Ramos (cell line): ENCODE measurements around the gene NADK.

Experiments
- in situ Hi-C: fragments of 300-500 bp; cut with MboI; formaldehyde crosslinking; loops from one replicate; pipeline ENCODE4 v1.14.3; 2022; ENCODE audit warnings: low sequenced_read_pairs; ENCODE audit not compliant: unreplicated experiment

The NADK gene, protein sequence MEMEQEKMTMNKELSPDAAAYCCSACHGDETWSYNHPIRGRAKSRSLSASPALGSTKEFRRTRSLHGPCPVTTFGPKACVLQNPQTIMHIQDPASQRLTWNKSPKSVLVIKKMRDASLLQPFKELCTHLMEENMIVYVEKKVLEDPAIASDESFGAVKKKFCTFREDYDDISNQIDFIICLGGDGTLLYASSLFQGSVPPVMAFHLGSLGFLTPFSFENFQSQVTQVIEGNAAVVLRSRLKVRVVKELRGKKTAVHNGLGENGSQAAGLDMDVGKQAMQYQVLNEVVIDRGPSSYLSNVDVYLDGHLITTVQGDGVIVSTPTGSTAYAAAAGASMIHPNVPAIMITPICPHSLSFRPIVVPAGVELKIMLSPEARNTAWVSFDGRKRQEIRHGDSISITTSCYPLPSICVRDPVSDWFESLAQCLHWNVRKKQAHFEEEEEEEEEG

DNA sequence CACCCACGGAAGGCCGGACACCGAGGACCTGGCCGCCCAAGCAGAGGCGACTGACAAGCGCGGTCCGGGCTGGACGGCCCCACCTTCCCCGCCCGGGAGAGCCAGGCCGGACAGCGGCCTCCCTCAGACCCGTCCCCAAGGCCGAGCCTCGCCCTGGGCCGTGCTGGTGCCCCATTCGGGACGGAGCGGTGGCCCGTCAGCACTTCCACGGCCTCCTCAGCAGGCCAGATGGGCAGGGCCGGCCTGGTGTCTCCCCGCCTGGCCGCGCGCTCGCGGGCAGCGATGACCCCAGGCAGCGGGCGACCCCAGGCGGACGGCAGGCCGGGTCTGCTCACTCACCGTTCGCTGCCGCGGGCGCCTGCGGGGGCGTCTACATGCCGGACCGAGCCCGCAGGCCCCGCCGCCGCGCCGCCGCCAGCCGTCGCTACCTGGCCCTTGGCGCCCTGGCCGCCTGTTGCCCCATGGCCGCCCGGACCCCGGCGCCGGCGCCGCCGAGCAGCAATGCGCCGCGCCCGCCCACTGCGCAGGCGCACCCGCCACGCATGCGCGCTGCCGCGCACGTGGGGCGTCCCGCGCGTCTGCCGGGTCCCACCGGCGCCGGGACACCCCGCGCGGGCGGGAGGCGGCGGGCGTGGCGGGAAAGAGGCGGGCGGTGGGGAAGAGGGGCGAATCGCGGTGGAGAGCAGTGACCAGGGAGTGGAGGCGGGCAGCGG, at the start of gene NADK:
TSS of gene NADK (minus strand) at position 521 of the 713 bp plus-strand sequence. CDS start 13,064 bp downstream, outside the sequence.
- in situ Hi-C loops: no loop called here

DNA sequence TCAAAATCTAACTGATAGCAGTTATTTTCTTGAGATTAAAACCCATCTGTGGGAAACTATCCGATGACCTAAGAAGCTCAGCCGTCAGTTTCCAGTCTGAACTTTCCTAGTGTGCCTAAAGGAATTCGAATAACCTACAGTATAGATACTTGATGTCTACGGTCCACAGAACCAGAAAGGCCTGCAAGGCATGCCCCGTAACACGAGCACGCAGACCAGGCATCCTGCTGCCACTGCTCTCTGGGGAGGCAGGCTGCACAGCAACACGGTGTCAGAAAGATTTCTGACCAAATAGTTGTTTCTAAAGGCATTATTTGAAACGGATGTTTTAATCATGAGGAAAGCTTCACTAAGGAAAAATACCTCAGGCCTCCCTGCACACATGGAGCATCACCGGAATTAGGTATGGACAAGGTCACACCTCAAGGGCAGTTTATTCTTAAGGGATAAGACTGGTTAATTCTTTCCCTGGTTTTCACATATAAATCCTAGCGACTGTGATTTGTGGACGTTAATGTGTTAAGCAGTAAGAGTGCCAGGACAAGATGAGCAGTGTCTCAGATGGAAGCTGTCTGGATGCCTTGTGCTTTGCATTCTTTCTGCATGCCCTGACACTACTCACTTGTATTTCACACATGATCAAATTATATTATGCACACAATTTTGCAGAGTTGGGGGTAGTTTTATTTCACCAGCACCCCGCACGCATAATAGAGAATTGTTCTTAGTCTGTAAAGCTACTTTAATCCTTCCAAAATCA, 49.0 kb upstream of the NADK start:
- in situ Hi-C loops: no loop called here

DNA sequence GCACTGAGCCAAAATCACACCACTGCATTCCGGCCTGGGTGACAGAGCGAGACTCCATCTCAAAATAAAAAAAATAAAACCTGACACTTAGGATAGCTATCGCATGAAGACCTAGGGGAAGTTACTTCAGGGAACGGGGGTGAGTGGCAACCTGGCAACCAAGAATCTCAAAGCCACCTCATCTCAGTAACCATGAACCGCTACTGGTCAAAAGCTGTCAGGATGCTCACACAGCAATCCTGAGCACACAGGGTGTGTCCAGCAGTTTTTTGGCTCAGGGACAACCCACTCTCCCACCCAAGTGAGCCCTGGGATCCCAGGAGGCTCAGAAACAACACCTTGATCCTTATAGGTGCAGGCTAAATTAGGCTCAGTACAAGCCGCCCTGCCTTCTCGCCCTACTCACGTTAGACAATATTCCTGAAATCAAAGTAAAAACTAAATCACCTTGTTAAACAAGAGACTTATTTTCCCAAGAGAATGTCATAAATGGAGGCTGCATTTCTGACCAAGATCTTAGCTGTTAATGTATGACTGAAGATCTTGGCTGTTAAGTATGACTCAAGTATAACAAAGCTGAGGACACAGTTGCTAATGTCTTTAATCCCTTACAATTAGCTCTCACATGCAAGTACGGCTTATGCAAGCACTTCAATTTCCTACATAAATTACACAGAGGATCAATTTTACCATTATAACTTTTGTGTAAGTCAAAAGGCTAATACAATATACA, 48.3 kb upstream of the NADK start:
- in situ Hi-C loops: no loop called here

DNA sequence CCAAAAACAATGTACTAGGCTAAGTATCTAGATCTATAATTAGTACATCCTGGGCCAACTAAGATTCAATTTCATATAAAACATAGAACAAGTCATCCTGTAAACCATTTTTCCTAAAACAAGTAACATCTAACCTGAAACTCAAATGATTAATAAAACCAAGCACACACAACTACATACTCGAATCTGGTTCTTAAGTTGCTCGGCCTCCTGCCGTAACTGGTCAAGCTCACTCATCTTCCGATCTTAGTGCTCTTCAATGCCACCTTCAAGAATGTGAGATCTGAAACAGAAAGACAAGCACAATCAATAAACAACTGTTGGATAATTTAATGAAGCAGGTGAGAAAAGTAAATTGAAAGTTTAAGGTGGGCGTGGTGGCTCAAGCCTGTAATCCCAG, 46.9 kb upstream of the NADK start:
- in situ Hi-C loops: no loop called here

DNA sequence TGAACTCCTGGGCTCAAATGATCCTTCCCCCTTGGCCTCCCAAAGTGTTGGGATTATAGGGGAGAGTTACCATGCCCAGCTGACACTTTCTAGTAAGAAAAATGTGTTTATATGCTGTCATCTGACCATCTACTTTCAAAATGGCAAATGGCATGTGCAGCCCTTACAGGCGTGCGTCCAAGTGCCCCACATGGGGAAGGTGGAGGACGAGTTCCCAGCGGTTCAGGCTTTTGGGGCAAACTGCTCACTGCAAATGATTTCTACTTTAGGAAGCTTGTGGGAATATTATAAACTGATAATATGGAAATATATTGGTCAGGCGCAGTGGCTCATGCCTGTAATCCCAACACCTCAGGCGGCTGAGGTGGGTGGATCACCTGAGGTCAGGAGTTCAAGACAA, 41.5 kb upstream of the NADK start:
- in situ Hi-C loops: no loop called here

DNA sequence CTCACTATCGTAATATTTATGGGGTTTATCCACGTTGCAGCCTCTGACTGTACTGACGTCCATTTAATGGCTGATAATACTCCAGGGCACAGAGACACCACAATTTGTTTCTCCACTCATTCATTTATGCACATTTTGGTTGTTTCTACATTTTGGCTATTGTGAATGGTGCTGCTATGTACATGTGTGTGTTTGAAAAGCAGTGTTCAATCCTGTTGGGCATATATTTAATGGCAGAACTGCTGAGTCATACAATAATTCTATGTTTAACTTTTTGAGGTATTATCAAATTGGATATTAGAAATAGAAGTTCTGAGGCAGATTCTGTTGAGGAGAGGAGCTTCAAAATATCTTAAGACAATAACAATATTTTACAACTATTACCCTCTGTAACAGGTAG, 39.0 kb upstream of the NADK start:
- in situ Hi-C loops: no loop called here

DNA sequence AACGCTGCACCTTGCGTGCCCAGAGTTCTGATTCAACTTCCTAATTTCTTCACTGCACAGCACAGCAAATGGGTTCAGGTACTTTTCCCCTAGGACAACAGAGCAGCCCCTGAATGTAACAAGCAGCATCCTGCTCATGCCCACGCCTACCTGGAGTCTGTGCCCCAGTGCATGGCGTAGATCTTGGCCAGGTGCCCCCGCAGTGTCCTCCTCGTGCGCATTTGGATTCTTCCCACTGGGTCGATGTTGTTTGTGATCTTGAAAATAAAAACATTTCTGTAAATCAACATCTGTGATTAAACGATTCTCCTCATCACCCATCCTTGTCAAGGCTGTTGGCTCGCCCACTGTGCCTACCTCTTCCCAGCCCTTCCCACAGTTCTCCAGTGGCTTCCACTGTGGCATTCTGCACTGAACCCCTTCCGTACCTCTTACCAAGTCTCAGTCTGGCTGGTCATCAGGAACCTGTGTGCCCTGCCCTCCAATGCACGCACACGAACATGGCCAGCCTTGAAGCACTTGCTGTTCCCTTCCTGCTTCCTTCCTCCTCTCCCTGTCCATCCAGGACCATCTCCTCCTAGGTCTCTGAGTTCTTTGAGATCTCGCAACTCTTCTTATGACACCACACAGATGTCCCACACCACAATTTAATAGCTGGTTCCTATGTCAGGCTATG, 37.5 kb upstream of the NADK start:
- in situ Hi-C loops: no loop called here

DNA sequence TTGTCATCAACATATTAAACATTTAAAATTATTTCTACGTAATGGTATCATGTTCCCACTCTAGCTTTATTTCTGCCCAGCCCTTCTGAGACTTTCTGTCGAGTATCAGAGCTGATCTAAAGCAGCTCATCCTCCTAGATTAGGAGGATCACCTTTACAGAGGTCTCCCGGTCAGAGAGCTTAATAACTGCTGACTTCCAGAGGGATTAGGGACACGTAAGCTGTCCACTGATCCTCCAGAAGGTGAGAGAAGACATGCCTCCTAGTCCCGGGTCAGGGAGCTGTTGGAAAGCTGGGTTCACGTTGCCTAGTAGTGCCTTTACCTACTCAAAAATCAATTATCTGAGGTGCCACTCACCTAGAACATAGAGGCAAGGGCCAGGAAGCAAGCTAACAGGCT, 31.2 kb upstream of the NADK start:
- in situ Hi-C loops: no loop called here

DNA sequence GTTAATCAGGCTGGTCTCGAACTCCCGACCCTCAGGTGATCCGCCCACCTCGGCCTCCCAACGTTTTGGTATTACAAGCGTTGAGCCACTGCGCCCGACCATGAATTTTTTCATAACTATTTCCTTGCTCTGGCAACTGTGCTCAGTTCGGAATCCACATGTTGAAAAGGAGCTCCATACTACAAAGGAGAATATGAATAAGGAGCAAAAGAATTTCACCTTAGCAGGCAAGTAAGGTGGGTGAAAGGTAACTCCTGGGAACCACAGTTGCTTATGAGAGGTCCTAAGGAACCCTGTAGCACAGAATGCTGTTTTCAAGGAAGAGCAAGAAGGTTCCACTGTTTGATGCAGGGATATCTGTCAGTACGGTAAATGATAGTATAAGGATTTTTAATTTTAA, 29.9 kb upstream of the NADK start:
- in situ Hi-C loops: no loop called here

DNA sequence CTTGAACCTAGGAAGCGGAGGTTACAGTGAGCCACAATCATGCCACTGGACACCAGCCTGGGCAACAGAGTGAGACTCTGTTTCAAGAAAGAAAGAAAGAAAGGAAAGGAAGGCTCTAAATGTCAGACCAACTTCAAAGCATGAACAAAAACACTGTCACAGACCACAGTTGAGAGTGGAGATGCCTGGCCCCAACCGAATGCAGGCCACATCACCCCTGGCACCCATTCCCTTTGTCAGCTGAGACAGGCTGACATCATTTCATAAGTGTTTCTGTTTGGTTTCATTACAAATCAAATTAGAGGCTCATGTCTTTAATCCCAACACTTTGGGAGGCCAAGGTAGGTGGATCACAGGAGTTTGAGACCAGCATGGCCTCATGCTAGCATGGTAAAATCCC, 28.6 kb upstream of the NADK start:
- in situ Hi-C loops: no loop called here

DNA sequence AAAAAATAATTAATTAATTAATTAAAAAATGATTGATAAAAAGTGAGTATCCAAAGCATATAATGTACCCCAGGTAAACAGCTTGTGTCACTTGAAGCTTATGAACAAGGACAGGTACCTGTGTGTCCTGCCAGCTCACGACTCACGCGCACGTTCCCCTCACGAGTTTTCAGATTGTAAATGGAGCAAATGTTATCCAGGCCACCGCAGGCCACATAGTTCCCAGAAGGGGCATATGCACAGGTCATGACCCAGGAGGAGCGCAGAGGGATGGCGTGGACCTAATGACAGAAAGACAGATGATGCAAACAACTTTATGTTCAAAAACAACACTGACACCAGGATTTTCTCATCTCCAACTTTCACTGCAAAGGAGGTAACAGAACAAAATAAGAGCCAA, 26.0 kb upstream of the NADK start:
- in situ Hi-C loops: no loop called here

DNA sequence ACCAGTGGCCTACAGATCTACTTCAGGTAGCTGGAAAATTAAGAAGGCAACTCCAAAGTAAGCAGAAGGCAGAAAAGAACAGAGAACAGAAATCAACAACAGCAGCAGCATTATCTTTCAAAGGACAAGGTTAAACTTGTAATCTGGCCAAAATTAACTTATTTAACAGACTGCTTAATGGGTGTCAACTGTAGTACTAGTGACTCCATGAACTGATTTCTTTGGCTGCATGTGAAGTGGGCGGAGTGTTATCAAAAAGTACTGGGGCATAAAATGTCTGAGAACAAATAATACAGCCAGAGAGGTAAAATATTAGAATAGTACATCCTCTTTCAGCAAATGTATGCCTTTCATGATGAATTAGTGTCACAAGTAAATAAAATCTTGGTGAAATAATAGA, 24.6 kb upstream of the NADK start:
- in situ Hi-C loops: no loop called here

DNA sequence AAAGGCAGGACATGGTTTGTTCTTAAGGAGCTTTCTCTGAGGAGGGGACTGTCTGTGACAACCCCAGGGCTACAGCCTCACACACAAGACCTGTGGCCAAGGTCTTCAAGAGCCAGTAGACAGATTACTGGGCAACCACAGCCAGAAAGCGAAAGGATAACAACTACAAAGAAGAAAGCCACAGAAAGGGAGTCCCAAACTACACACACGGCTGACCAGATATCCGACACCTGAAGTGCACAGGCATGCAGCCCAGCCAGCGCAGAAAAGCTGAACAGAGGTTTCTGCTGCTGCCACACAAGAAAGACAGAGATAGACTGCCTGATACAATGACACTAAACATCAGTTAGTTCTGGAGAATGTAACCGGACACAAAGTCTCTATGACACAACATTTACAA, 21.4 kb upstream of the NADK start:
- in situ Hi-C loops: no loop called here

DNA sequence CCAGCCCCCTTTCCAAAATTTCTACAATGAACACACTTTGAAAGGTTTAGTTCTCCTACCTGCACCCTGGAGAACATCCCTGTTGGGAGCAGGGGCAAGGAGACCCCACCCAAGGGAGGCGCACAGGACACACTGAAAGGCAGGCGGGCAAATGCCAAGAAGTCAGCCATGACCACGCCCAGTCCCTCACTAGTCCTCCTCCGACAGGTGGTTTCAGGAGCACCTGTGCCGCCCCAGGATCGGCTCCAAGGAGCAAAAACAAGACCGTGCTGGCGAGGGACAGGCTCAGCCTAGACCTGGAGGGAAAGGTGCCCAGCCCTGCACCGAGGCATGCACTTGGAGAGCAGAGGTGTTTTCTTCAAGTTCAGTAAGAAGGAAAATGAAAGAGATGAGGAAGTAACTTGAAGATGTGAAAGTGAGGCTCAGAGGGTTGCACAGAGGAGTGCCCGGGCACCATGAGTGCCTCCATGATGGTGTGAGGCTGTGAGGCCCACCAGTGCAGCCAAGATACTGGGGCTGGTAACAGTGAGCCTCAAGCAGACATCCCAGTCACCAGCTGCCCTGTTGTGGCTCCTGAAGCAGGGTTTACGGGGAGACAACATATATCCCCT, 19.6 kb upstream of the NADK start:
- in situ Hi-C loops: no loop called here

DNA sequence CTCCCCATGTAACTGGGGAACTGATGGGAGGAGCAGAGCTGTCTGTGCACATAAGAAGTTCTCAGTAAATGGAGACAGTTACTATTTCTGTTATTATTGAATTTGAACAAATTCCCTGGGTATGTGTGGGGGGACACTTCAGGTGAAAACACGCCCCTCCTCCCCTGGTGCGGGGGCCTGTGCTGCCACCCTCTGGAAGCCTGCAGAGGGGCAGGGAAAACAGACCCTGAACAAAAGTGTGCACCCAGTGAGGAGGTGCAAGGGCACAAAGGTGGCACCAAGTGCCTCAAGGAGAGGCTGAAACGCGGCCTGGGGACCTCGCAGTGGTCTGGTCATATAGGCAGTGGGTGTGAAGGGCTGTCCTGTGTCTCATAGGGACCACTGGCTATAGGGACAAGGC, 18.2 kb upstream of the NADK start:
- in situ Hi-C loops: no loop called here

DNA sequence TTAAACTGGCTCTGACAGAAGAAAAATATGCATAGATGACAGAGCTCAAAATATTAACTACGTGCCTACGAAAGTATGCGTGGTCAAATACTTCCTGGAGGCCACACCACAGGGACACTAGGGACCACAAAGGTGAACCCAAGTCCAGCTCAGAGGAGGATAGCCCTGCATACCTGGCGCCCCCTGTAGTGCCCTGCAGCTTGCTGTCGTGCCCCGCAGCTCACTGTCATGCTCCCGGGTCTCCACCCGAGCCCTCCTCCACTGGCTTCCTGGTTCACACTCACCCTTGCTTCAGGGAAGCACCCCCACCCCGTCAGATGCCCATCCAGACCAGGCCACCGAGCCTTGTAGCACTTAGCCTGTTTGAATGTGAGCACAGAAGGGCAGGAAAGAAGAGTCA, 16.7 kb upstream of the NADK start:
- in situ Hi-C loops: loop anchor here (5.0 kb wide), 1 partner anchor 107 kb away; no protein-coding TSS in a partner anchor

DNA sequence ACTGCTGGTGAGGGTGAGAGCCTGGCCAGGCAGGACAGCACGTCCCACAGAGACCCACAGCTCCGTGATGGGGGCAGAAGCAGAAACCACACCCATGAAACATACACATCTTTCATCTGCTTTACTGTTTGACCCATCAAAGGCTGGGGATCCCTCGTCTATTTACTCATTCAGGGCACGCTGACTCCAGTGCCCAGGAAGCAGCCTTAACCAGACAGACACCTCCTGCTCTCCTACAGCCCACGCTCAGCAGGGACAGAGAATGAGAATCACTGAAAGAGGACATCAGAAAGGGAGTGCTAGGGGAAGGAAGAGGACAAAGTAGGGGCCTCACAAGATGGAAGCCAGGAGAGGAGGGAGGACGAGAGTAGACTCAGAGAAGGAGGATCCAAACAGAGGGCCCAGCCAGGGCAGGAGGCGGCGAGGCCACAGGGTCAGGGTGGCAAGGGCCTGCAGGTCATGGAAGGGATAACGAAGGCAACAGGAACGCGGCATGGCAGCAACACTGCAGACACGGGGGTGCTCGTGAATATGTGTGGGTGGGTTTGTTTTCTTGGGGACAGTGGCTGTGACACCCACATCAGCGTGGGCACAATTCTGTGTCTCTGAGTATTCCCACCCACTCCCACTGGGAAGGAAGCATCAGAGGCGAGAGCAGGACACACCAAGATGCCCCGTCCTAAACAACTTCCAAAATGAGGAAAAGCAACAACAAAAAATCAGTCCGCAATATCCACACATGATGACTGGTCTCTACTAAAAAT, 15.4 kb upstream of the NADK start:
- in situ Hi-C loops: loop anchor here (5.0 kb wide), 1 partner anchor 109 kb away; no protein-coding TSS in a partner anchor

DNA sequence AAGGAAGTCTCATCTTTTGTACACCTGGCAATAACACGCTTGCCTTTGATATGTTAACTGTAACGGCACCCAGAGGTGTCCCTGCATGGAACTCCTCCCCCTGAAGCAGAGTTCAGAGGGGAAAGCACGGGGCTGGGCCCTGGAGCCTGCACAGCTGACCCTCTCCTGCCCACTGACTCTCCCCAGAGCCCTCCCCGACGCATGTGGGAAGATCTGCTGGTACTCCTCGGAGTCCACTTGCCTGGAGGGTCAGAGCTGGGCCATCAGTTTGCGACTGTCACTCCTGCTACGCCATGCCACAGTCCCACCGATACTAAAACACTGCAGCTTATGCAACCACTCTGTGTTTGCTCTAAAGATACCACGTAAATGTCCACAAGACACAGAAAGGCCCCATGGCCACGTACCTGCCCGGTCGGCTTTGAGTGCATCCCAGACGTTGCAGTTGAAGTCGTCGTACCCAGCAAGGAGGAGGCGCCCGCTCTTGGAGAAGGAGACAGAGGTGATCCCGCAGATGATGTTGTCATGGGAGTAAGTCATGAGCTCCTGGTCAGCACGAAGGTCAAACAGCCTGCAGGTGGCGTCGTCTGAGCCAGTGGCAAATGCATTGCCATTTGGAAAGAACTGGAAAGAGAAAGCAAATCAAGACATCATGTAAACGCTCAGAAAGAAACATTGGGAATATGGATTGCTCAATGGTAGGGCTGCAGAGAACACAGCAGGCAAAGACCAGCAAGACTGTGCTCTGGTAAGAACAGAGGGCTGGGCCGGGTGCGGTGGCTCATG, 10.6 kb upstream of the NADK start:
- in situ Hi-C loops: no loop called here
